Mesenchymal stem cell (in vitro differentiated cells and primary cell): ENCODE results near the gene CYP4A22. TPM values are rescaled to one million over a fixed set of nuclear protein-coding genes. Genes with fewer than 3 reads are reported as not detected.
"Not testable (repeated sequence)": the region's sequence is repeated elsewhere in the genome, so short reads cannot be mapped to it uniquely, and the experiment has no call there.

Source experiments
- DNase-seq: peaks from one replicate; pipeline ENCODE4 v3.0.0-alpha.2; 2013
- H2AFZ ChIP-seq: one replicate; pipeline ENCODE4 v1.6.1; 2013; ENCODE audit warnings: low read depth, mild to moderate bottlenecking, control low read depth, inconsistent platforms, low read length, moderate library complexity
- H2AK5ac ChIP-seq: 2 replicates; pipeline ENCODE4 v1.6.1; 2013; ENCODE audit warnings: low read length, moderate library complexity, mild to moderate bottlenecking, inconsistent platforms; ENCODE audit not compliant: severe bottlenecking
- H2BK120ac ChIP-seq: one replicate; pipeline ENCODE4 v1.6.1; 2013; ENCODE audit warnings: low read depth, mild to moderate bottlenecking, inconsistent platforms, low read length, moderate library complexity
- H2BK12ac ChIP-seq, 2 experiments: one replicate each; pipeline ENCODE4 v1.6.1; 2013; ENCODE audit warnings: inconsistent platforms in 2 of 2, low read length in 2 of 2, mild to moderate bottlenecking in 2 of 2, moderate library complexity in 2 of 2, control low read depth in 1 of 2
- H2BK15ac ChIP-seq: one replicate; pipeline ENCODE4 v1.6.1; 2013; ENCODE audit warnings: mild to moderate bottlenecking, low read depth, inconsistent platforms; ENCODE audit not compliant: poor library complexity, severe bottlenecking
- H2BK5ac ChIP-seq: 2 replicates; pipeline ENCODE4 v1.6.1; 2013; ENCODE audit warnings: low read depth, mild to moderate bottlenecking, low read length, control low read depth, inconsistent platforms; ENCODE audit not compliant: poor library complexity, severe bottlenecking
- H3K14ac ChIP-seq, 2 experiments: one replicate each; pipeline ENCODE4 v1.6.1; 2013; ENCODE audit warnings: inconsistent platforms in 2 of 2, low read length in 2 of 2, control low read depth in 1 of 2, mild to moderate bottlenecking in 1 of 2, moderate library complexity in 1 of 2
- H3K18ac ChIP-seq, 2 experiments: one replicate each; pipeline ENCODE4 v1.6.1; 2013; ENCODE audit warnings: inconsistent platforms in 2 of 2, low read length in 2 of 2, control low read depth in 1 of 2, low read depth in 1 of 2, mild to moderate bottlenecking in 1 of 2
- H3K23ac ChIP-seq, 2 experiments: one replicate each; pipeline ENCODE4 v1.6.1; 2013; ENCODE audit warnings: inconsistent platforms in 2 of 2, low read length in 2 of 2, mild to moderate bottlenecking in 2 of 2, moderate library complexity in 2 of 2, control low read depth in 1 of 2
- H3K27ac ChIP-seq: 2 replicates; pipeline ENCODE4 v1.5.1; 2013; ENCODE audit warnings: mild to moderate bottlenecking, moderate library complexity, low read length, control low read depth, inconsistent platforms; ENCODE audit not compliant: poor library complexity, severe bottlenecking
- H3K27me3 ChIP-seq, 2 experiments: 2 replicates each; pipeline versions ENCODE4 v1.6.1 to v1.7.0; 2013; ENCODE audit warnings: low read length in 2 of 2, mild to moderate bottlenecking in 2 of 2, moderate library complexity in 2 of 2, control low read depth in 1 of 2, inconsistent platforms in 1 of 2; ENCODE audit not compliant: control insufficient read depth in 1 of 2, insufficient read depth in 1 of 2
- H3K36me3 ChIP-seq, 2 experiments: 2 replicates each; pipeline versions ENCODE4 v1.6.1 to v1.7.0; 2013; ENCODE audit warnings: low read length in 2 of 2, control low read depth in 1 of 2, inconsistent platforms in 1 of 2, low read depth in 1 of 2, mild to moderate bottlenecking in 1 of 2; ENCODE audit not compliant: insufficient read depth in 2 of 2, control insufficient read depth in 1 of 2
- H3K4ac ChIP-seq, 2 experiments: one replicate each; pipeline ENCODE4 v1.6.1; 2013; ENCODE audit warnings: inconsistent platforms in 2 of 2, low read length in 2 of 2, mild to moderate bottlenecking in 2 of 2, moderate library complexity in 2 of 2, control low read depth in 1 of 2, low read depth in 1 of 2
- H3K4me1 ChIP-seq: 2 replicates; pipeline ENCODE4 v1.6.1; 2013; ENCODE audit warnings: low read depth, low read length, control low read depth; ENCODE audit not compliant: control insufficient read depth, insufficient read depth
- H3K4me2 ChIP-seq: 2 replicates; pipeline ENCODE4 v1.6.1; 2013; ENCODE audit warnings: low read length, mild to moderate bottlenecking, inconsistent platforms; ENCODE audit not compliant: poor library complexity, severe bottlenecking
- H3K4me3 ChIP-seq, 2 experiments: 2 replicates each; pipeline versions ENCODE4 v1.5.1 to v1.7.0; 2013; ENCODE audit warnings: low read length in 2 of 2, mild to moderate bottlenecking in 2 of 2, control low read depth in 1 of 2, low read depth in 1 of 2; ENCODE audit not compliant: insufficient read depth in 1 of 2
- H3K79me1 ChIP-seq: replicated peaks from 2 replicates; pipeline ENCODE4 v1.6.1; 2013; ENCODE audit warnings: mild to moderate bottlenecking, control low read depth, low read length, inconsistent platforms; ENCODE audit not compliant: poor library complexity, severe bottlenecking
- H3K9ac ChIP-seq: 2 replicates; pipeline ENCODE4 v1.7.0; 2013; ENCODE audit warnings: mild to moderate bottlenecking, low read length, moderate library complexity
- H3K9me3 ChIP-seq: 2 replicates; pipeline ENCODE4 v1.7.0; 2013; ENCODE audit warnings: mild to moderate bottlenecking, low read length; ENCODE audit not compliant: control insufficient read depth
- H4K8ac ChIP-seq: one replicate; pipeline ENCODE4 v1.6.1; 2013; ENCODE audit warnings: inconsistent platforms, mild to moderate bottlenecking, low read length, moderate library complexity
- H4K91ac ChIP-seq: one replicate; pipeline ENCODE4 v1.6.1; 2013; ENCODE audit warnings: mild to moderate bottlenecking, low read length, inconsistent platforms
- WGBS: methylation state at CpG from one replicate; pipeline ENCODE4 v1.1.7; 2013; ENCODE audit warnings: mixed read lengths; 5-methylcytosine and 5-hydroxymethylcytosine counted together
- polyA plus RNA-seq, 2 experiments: library from polyadenylated mRNA; stranded (reverse); fragments of 200-250 nt; gene quantifications; one replicate each; pipeline ENCODE4 v1.2.3, GENCODE V29; 2013

CYP4A22 gene, protein sequence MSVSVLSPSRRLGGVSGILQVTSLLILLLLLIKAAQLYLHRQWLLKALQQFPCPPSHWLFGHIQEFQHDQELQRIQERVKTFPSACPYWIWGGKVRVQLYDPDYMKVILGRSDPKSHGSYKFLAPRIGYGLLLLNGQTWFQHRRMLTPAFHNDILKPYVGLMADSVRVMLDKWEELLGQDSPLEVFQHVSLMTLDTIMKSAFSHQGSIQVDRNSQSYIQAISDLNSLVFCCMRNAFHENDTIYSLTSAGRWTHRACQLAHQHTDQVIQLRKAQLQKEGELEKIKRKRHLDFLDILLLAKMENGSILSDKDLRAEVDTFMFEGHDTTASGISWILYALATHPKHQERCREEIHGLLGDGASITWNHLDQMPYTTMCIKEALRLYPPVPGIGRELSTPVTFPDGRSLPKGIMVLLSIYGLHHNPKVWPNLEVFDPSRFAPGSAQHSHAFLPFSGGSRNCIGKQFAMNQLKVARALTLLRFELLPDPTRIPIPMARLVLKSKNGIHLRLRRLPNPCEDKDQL
- not detected for polyA plus RNA-seq (2013, experiment 1 of 2)
- not detected for polyA plus RNA-seq (2013, experiment 2 of 2)

- H2BK120ac ChIP-seq = no peak within 1 kb of the TSS
- H2BK15ac ChIP-seq = no peak within 1 kb of the TSS
- no peak within 1 kb of the TSS for H3K27ac ChIP-seq
- no peaks in the 10 kb centered on the region for H3K27me3 ChIP-seq
- no peak within 1 kb of the TSS for H2BK5ac ChIP-seq
- H3K4me1 ChIP-seq = no peaks in the 10 kb centered on the region
- no peak within 1 kb of the TSS for H3K23ac ChIP-seq
- H4K8ac ChIP-seq = no peak within 1 kb of the TSS
- H3K9me3 ChIP-seq = no peaks in the 10 kb centered on the region
- H3K9ac ChIP-seq = no peak within 1 kb of the TSS
- no peaks in the 10 kb centered on the region for H3K79me1 ChIP-seq
- no peak within 1 kb of the TSS for H3K4me3 ChIP-seq
- DNase-seq = no peak
- no peak within 1 kb of the TSS for H3K4me2 ChIP-seq
- H3K36me3 ChIP-seq = no peaks in the 10 kb centered on the region
- H4K91ac ChIP-seq = no peak within 1 kb of the TSS
- H2AK5ac ChIP-seq = no peak within 1 kb of the TSS
- H2AFZ ChIP-seq = no peak within 1 kb of the TSS
- no peak within 1 kb of the TSS for H3K4ac ChIP-seq
- 80% methylated on average over 4 of the region's 4 CpGs for WGBS
- H2BK12ac ChIP-seq = no peak within 1 kb of the TSS
- no peak within 1 kb of the TSS for H3K18ac ChIP-seq
- H3K14ac ChIP-seq = no peak within 1 kb of the TSS
Measured at GRCh38 chr1:47137198-47137597, at the start of gene CYP4A22. Gene CYP4A22 (plus strand): TSS chr1:47137441. CDS start chr1:47137486, 45 bp downstream.

GRCh38 chr1:47089356-47089755 is 47.9 kb upstream of the CYP4A22 start:
- not testable (repeated sequence) for H3K14ac ChIP-seq

DNA sequence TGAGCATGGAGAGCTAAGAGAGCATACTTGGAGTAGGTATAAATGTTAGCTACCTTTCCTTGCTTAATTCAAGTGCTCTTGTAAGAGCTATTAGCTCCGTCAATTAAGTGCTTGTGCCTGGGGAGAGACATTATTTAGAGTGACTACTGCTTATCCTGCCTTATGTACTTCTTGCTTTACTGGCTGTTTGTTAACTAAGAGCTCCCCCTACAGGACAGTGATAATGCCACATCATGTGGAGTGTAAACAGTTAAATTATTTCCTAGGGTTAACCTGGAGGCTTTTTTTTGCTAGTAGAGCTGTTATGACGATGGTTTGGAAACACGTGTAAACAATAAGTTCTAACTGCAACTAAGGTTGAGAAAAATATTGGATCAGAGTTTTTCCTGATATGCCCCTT is 45.8 kb upstream of the CYP4A22 start:
- not testable (repeated sequence) for H2BK5ac ChIP-seq, H3K4ac ChIP-seq, H2BK120ac ChIP-seq, H3K18ac ChIP-seq, H4K8ac ChIP-seq, H3K4me3 ChIP-seq, H3K27me3 ChIP-seq, H2BK12ac ChIP-seq, H3K9ac ChIP-seq, H3K4me1 ChIP-seq, H3K4me2 ChIP-seq, DNase-seq, H2AFZ ChIP-seq, H3K79me1 ChIP-seq, H2AK5ac ChIP-seq, H3K27ac ChIP-seq, H2BK15ac ChIP-seq, H4K91ac ChIP-seq, H3K23ac ChIP-seq, H3K14ac ChIP-seq, H3K9me3 ChIP-seq, H3K36me3 ChIP-seq
- whole genome bisulfite sequencing = 7% methylated on average over 2 of the region's 3 CpGs

More at GRCh38 chr1:47089356-47089755, 47.9 kb upstream of the CYP4A22 start:
- H3K9me3 ChIP-seq, H3K4ac ChIP-seq, H3K18ac ChIP-seq, H2BK12ac ChIP-seq, H3K27ac ChIP-seq, H4K8ac ChIP-seq, H3K79me1 ChIP-seq, H2AFZ ChIP-seq, H3K36me3 ChIP-seq, H3K23ac ChIP-seq, H2BK120ac ChIP-seq, H3K4me2 ChIP-seq, H3K27me3 ChIP-seq, H4K91ac ChIP-seq, H3K4me3 ChIP-seq, H2BK5ac ChIP-seq, H3K9ac ChIP-seq, H2AK5ac ChIP-seq, H3K4me1 ChIP-seq, H2BK15ac ChIP-seq: not testable (repeated sequence)
- DNase-seq = peak; percentile 6
- WGBS = no CpG with 5 or more reads among the region's 3 CpGs

- H2AK5ac ChIP-seq = no peak overlapping the region
Measured at GRCh38 chr1:47104816-47105215, 32.4 kb upstream of the CYP4A22 start.

More at GRCh38 chr1:47104816-47105215, 32.4 kb upstream of the CYP4A22 start:
- Histone ChIP-seq H3K27ac (no peak overlapping the region), H3K9me3 (peaks cover 12% of the 10 kb centered on the region), H3K27me3 (no peaks in the 10 kb centered on the region), H3K36me3 (no peaks in the 10 kb centered on the region), H2BK5ac (no peak overlapping the region), H2BK15ac (no peak overlapping the region), H3K4ac (no peak overlapping the region), H3K79me1 (no peaks in the 10 kb centered on the region), H2BK120ac (no peak overlapping the region), H4K91ac (no peak overlapping the region), H3K9ac (no peak overlapping the region), H4K8ac (no peak overlapping the region), H3K4me1 (no peaks in the 10 kb centered on the region), H2AFZ (no peak overlapping the region), H3K23ac (no peak overlapping the region), H3K4me3 (no peak overlapping the region), H3K18ac (no peak overlapping the region), H3K4me2 (no peak overlapping the region), H3K14ac (no peak overlapping the region), H2BK12ac (no peak overlapping the region)
- no peak for DNase-seq
- WGBS = 79% methylated on average over 3 of the region's 3 CpGs
